Stimulated activated CD4-positive, alpha-beta T cell treated with anti-CD3 and anti-CD28 coated beads, Interleukin-1b, Interleukin-23, amount 100 ng/mL, for 4 hours (primary cell): ENCODE results near the gene CRYBG1.
"Not testable (repeated sequence)": the region's sequence is repeated elsewhere in the genome, so short reads cannot be mapped to it uniquely, and the experiment has no call there.

Experiments used
- DNase-seq, 2 donors: peaks; one replicate each; pipeline ENCODE4 v3.0.0-alpha.2; 2020; ENCODE audit warnings: low read depth in 2 of 2

The CRYBG1 gene

DNA sequence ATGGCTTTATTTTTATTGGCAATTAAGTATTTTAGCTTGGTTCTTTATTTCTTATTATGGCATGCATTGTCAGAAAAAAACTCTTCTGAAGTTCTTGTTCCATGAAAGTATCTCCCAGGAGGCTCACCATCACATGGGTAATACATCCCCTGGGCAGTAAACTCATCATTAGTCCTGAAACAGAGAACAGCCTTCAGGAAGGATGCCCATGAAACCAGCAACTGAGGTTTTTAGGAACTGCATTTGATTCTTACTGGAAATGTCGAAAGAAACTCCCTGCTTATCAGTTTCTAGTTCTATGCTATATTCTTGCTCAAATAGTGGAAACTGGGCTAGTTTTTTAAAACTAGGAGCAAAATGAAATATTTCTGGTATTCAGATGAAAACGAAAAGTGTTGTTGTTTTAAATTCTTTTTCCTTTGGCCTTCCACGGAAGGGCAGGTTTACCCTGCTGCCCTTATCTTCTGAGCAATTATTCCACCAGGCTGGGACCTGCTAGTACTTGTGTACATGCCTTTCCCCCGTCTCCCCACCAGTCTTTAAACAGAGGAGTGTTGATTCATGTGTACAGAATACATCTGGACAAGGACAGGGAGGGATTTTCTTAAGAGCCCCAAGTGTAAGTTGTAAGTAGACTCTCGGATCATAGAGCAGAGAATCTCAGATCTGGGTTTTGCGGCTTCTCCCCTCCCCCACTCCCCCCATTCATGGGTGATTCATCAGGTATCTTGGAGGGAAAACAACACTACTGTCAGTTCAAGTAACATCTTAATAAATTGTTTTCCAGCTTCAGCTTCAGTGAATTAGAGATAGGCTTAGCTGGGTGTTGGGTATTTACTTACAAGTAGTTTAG, 187.3 kb downstream of the CRYBG1 start:
- peak in 1 of 2 donors; percentile 27 for DNase-seq

DNA sequence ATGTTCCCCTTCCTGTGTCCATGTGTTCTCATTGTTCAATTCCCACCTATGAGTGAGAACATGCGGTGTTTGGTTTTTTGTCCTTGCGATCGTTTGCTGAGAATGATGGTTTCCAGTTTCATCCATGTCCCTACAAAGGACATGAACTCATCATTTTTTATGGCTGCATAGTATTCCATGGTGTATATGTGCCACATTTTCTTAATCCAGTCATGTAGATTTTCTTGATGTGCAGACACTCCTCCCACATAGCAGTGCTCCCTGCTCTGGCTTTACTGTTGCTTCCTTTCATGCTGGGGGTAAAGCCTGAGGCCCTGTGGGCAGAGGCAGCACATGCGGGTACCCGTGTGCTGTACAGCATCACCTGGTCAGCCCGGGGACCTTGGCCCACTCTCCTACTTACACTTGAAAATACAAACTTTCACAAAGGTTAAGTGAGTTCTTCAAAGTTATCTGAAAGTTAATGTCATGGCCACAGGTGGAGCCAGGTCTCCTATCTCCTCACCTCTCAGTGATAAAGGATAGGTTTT, 188.5 kb downstream of the CRYBG1 start:
- DNase-seq, result not testable (repeated sequence)

DNA sequence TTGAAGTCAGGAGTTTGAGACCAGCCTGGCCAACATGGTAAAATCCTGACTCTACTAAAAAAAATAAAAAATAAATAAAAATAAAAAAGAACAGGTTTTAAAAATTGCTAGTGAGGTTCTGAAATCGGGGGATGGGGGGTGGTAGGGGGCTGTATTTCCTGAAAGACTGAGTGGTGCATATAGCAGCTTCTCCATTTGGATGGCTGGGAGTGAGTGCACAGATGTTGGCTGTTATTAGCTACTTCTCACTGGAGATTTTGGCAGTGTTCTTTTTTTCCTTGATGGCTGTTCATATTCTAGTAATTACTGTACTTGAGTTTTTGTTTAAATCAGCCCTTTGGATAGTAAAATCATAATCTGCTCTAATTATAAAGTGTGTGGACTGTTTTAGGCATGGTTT, 189.0 kb downstream of the CRYBG1 start:
- no peak for DNase-seq

DNA sequence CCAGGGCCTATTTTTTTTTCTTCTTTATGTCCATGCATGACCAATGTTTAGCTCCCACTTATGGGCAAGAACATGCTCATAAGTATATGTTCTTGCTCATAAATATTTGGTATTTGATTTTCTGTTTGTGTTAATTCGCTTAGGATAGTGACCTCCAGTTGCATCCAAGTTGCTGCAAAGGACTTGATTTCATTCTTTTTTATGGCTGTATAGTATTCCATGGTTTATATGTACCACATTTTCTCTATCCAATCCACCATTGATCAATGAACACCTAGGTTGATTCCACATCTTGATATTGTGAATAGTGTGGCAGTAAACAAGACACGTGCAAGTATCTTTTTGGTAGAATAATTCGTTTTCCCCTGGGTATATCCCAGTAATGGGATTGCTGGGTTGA, 190.6 kb downstream of the CRYBG1 start:
- DNase-seq, result no peak

DNA sequence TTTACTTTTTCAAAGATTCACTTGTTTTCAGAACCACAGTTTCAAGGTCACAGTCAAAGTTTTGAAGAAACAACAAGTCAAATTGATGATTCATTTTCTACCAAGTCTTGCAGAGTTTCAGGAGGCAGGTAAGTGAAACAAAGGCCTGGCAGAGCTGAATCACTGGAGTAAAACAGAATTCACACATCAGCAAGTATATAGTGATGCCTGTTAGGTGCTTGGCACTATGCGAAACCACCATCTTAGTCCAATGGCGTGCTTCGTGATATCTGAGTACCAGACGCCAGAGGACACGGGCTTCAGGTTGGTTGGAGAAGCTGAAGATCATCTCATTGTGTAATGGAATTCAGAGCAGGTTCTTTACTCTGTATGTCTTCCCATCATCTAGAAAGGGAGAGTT, 192.9 kb downstream of the CRYBG1 start:
- no peak for DNase-seq

DNA sequence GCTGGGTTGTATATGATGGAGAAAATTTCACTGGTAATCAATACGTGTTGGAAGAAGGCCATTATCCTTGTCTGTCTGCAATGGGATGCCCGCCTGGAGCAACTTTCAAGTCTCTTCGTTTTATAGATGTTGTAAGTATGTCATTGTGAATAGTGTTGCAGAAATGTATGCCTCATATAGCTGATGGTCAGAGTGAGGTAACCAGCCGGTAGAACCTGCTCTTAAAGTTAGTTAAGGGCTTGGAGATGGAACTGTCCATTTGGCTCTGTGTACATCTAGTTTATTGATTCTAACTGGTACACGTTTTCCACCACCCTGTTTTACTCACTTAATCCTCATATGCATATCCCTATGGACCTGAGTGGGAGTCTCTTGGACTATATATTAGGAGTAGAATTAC, 195.2 kb downstream of the CRYBG1 start:
- DNase-seq, result no peak

DNA sequence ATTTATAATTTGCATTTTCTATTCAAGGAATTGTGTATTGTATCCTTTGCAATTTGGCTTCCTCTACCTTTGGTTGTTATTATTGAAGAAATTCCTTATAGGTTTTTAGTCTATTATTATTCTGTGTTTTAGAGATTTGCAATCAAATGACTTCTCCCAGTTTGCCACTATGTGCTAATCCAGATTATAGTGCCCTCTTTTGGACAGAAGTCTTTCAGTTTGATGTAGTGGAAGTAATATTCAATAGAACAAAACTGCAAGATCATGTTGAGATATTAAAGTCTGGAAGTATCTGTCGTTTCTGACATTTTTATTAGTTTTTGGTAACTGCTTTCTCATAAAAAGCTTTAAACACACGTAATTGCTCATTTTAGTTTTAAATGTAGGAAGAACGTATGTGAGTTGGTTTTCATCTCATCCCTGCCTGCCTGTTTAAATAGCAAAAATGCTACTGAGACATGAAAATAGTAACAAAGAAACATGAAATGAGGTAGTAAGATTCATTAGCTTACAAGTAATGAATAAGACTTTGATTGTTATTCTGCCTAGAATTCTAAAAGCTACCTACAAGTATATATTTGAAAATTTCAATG, 195.9 kb downstream of the CRYBG1 start:
- DNase-seq, result no peak

DNA sequence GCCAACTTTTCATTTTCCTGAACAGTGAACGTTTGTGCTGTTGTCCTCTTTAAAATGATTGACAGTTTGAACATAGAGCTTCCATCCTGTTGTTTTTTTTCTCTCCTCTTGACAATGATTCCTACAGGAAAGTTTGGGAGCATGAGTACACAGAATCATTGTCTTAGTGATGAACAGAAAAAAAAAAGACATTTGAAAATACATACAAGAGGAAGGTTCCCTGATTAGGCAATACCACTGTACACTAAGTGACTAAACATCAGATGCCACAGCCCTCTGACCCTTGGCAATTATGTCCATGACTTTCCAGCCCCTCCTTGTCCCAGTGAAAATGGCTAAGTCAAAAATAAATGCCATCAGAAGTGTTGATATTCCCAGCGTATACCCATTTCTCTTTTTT, 197.3 kb downstream of the CRYBG1 start:
- DNase-seq, result no peak

DNA sequence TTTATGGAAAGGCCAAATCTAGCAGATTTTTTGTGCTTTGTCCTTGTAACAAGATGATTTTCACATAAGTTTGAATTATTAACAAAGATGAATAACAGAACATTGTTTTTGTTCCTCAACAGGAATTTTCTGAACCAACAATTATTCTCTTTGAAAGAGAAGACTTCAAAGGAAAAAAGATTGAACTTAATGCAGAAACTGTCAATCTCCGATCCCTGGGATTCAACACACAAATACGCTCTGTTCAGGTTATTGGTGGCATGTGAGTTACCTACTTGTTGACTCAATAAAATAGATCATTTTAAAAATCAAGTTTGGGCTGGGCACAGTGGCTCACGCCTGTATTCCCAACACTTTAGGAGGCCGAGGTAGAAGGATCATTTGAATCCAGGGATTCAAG, 197.8 kb downstream of the CRYBG1 start:
- DNase-seq, result no peak

DNA sequence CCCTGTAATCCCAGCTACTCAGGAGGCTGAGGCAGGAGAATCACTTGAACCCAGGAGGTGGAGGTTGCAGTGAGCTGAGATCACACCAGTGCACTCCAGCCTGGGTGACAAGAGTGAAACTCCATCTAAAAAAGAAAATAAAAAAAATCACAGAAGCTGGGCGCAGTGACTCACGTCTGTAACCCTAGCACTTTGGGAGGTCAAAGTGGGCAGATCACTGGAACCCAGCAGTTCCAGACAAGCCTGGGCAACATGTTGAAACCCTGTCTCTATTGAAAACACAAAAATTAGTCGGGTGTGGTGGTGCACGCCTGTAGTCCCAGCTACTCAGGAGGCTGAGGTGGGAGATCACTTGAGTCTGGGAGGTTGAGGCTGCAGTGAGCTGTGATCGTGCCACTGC, 199.1 kb downstream of the CRYBG1 start:
- not testable (repeated sequence) for DNase-seq

DNA sequence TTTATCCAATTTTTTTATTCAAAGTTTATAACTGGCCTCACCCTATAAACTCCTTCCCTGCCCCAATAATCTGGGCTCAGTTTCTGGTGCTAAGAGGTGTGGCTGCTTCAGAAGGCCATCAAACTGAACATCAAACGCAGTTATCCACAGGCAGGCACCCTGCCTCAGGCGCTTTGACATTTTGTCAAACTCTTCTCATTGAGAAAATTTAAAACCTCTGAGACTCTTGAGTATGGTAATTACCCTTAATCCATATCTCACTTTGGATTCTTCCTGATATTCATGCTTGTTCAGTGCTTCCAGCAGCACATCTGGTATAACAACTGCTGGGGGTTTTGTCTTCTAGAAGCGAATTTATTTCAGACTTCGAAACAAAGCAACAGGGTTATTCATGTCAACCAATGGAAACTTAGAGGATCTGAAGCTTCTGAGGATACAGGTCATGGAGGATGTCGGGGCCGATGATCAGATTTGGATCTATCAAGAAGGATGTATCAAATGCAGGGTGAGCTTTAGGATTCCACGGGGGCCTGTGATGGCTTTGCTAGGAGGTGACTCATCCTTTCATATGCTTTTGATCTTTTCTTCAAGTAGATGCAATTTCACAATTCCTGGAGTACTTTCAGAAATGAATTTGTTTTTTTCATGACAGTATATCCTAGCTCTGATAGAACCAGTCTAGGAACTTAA, 200.6 kb downstream of the CRYBG1 start:
- no peak for DNase-seq

DNA sequence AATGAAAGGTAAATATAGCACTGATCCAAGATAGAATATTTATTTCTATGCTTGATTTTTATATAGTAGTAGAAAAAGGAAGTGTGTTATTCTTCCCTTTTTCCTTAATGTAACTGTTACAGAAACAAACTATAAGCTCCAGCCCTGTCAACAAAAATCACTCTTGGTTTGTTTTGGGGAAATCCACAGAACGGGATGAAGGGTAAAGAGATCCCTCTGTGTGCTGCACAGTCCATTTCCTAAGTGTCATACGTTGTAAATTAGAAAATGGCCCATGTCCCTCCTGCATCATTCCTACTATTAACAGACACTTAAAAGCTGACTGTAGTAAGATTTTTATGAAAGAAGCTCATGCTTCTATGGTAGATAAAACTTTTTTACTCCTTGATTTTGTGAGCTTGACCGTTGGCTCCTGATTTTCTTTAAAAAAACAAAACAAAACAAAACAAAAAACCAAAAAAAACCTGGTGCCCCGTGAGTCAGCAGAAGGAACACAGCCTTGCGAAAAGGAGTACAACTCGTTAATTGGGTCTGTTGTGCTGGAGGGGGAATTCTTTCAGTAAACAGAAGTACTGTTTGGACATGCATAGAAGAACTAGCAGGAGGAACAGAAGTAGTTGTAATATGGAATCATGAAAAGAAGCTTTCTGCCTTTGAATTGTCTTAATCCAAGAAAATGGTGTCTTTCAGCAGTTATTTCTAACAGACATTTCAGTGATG, 201.3 kb downstream of the CRYBG1 start:
- no peak for DNase-seq

DNA sequence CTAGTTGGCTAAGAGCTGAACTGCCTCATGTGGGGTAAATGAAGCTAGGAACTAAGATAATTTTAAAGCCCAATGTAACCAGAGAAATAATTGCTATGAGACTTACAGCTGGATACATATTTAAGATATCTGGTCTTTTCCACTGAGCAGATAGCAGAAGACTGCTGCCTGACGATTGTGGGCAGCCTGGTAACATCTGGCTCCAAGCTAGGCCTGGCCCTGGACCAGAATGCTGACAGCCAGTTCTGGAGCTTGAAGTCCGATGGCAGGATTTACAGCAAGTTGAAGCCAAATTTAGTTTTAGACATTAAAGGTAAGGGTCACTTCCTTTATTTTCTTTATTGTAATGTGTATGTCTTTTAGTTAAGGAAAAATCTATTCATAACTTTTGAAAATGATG, 203.1 kb downstream of the CRYBG1 start:
- DNase-seq, result no peak

DNA sequence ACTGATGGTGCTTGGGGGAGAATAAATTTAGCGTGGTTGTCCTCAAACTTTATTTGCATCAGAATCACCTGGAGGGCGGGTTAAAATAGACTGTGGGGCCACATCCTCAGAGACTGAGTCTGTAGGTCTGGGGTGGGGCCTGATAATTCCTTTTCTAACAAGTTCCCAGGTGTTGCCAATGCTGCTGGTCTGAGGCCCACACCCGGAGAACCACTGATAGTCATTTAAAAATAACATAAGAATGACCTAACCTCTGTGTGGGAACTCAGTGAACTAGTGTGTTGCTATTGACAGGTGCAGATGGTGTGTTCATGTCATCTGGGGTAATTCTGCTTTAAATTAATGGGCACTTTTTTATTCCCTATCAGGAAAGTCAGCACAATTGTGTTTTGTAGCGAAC, 204.0 kb downstream of the CRYBG1 start:
- no peak for DNase-seq

DNA sequence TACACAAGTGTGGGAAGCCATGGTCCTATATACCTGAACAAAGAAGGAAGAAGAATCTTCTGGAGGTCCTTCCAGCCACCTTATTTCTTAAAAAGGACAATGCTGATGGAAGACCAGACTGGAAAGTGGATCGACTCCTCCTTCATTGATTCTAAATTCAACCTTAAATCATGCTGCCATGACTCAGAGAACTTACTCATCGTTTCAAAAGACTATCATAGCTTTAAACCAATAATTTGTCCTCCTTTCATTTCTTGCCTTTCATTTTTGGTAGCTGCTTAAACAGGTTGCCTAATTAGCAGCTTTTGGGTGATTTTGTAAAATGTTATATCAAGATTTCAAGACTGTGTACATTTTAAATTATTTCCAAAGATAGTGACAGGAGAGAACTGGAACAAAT, 208.0 kb downstream of the CRYBG1 start:
- DNase-seq, result no peak

DNA sequence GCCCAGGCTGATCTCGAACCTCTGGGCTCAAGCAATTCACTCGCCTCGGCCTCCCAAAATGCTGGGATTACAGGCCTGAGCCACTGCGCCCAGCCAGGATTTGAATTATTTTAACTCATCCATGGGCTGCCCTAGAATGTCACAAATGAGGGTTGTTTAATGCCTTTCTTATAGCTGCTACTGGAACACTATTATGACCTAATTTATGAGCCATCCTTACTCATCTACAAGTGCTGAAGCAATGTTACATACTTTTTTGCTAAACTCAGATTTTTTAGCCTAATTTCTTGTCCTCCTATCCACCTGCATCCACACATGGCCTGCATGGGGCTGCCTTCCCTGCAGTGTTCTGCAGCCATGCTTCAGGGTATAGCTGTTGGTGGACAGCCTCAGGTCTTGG, 208.9 kb downstream of the CRYBG1 start:
- no peak for DNase-seq

DNA sequence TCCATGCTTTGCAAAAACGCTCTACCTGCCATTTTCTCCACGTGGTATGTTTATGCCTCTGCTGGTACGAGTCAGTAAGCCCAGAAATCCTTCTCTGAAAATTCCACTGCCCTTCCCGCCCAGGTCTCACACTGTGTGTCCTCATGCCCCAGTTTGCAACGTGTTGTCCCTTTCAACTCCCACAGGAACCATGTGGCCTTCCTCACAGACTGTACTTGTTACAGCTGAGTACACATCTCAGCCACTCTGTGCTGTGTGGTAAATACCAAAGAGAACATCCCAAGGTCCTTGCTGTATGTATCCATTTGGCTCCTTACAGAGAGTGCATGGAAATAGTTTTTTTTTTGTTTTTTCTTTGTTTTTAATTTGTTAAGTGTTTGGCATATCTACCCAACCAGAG, 211.9 kb downstream of the CRYBG1 start:
- no peak for DNase-seq

DNA sequence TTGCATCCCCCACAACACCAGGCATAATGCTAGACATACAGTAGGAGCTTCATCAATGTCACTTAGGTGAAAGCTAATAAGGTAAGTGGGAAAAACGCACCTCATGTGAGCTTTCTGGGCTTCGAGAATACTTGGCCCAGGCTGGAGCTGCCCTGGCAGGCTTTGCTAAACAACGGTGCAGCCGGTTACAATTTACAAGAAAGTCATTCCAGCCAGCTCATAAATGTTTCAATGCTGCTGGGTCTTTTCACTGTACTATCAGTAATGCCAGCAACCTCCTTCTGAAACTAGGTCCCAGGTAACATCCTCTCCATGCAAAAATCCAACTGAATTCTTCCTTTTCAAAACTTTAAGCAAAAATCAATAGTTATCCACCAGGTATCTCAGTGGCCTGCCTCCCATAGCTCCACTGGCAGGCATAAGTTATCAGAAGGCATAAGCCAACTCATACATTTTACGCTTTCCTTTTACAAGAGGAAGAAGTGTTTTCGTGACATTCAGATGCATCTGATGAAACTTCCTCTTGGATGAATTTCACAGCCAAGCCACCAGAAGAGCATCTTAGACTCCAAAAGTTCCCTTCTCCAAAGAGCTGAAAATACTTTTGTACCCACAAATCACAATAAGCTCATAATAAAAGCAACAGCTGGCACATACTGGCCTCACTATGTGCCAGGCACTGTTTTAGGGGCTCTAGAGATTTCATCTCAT, 212.5 kb downstream of the CRYBG1 start:
- no peak for DNase-seq

DNA sequence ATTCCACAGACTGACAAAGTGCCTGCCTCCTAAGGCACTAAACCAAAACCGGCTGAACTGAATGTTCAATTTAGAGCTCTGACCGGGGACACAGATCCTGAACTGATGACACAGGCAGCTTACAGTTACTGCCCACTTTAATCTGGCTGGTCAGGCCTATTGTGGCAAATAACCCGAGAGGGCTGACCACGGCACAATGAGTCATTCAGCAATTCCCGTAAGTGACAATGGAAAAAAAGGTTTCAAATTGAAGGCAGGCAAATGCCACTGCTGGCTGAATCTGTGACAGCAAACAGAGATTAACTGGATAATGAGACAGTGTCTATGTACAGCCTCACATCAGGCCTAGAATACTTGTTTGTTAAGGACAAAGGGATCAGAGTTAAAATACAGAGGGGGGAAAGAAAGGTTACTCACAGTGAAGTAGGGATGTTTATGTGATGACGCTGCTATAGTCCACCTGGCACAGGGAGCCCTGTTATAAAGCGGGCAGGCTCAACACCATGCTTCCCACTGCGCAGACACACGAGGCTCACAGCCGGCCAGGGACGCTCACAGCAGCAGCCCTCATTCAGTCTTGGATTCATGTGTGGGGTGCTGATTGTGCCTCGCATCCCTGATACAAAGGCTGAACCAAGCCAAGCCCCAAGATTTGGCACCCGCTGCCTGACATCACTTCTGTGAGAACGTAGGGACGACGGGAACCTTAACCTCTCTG, 214.4 kb downstream of the CRYBG1 start:
- no peak for DNase-seq

DNA sequence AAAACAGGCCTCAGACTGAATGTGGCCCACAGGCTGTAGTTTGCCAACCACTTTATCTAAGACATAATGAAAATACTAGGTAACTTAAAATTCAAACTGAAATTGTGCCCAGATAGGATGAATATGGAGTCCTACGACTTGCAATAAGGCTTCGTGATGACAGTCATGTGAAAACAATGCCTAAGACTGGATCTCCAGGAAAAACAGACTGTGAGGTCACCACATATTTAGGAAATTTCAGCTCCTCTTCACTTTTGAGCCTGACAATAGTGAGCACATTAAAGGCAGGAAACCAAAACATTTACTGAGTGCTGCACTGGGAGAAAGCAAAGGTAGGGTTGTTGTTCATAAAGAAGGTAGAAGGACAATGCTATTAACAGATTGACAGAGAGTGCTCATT, 218.8 kb downstream of the CRYBG1 start:
- DNase-seq, result no peak

DNA sequence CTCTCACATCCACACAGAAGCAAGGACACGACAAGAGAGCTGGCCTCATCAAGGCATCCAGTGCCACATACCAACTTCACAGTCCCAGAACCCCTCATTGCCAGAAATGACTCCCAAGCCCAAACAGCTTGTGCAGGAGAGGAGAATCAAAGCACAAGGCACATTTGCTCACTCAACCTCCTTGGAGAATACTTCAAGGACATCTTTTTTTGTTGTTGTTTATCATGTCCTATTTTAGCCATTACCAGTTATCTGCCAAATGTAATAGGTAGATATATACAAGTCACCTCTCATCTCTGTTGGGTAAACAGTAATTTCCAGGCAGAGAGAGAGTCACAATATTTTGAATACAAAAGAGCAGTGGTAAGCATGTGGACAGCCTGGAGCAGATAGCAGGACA, 221.0 kb downstream of the CRYBG1 start:
- DNase-seq, result no peak
